Stomach (tissue), 4 donors: ENCODE results near the gene CD164.

Source experiments
- EP300 ChIP-seq: sonication (generic); formaldehyde crosslinking; IDR thresholded peaks from one replicate; pipeline ENCODE4 v1.6.1; 2017; ENCODE audit warnings: antibody characterized with exemption
- POLR2A ChIP-seq, 4 donors: fragments of 450-650 bp; IDR thresholded peaks; one replicate each; pipeline ENCODE4 v1.6.1; 2016; ENCODE audit warnings: antibody characterized with exemption in 4 of 4, control low read depth in 2 of 4, mild to moderate bottlenecking in 1 of 4, moderate library complexity in 1 of 4
- POLR2AphosphoS5 ChIP-seq, 3 donors: sonication (generic); formaldehyde crosslinking; IDR thresholded peaks; one replicate each; pipeline ENCODE4 v1.6.1; 2016; ENCODE audit warnings: antibody characterized with exemption in 3 of 3
- TF ChIP-seq, protein P1 (sequence below), 7 experiments: fragments of 450-650 bp in 4 of 7; fragments of 200-600 bp in 3 of 7; sonication (generic) in 3 of 7; IDR thresholded peaks; one replicate each; pipeline ENCODE4 v1.5.1; 2016 to 2019; ENCODE audit warnings: antibody characterized with exemption in 7 of 7, control low read depth in 2 of 7, mild to moderate bottlenecking in 1 of 7

DNA sequence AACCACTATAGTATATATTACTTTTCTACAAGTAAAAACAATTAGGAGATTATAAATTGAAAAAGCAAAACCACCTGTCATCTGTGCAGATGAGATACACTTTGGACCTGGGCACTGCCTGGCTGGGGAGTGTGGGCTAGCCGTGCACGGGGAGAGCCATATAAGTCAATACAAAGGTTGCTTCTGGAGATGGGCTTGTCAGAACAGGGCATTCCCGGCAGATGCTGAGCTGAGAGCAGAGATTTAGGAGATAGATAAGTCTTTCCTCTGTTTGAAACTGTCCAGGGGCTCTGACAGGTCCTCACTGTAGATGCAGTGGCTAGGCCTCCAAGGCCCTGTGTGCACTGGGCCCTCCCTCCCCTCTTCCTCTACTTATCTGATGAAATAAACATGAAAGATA, 34.5 kb downstream of the CD164 start:
- TF ChIP-seq, protein P1, sequence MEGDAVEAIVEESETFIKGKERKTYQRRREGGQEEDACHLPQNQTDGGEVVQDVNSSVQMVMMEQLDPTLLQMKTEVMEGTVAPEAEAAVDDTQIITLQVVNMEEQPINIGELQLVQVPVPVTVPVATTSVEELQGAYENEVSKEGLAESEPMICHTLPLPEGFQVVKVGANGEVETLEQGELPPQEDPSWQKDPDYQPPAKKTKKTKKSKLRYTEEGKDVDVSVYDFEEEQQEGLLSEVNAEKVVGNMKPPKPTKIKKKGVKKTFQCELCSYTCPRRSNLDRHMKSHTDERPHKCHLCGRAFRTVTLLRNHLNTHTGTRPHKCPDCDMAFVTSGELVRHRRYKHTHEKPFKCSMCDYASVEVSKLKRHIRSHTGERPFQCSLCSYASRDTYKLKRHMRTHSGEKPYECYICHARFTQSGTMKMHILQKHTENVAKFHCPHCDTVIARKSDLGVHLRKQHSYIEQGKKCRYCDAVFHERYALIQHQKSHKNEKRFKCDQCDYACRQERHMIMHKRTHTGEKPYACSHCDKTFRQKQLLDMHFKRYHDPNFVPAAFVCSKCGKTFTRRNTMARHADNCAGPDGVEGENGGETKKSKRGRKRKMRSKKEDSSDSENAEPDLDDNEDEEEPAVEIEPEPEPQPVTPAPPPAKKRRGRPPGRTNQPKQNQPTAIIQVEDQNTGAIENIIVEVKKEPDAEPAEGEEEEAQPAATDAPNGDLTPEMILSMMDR (IDR thresholded peaks at IDR 0.05): no peak
- no peak for TF ChIP-seq POLR2A (IDR thresholded peaks at IDR 0.05)
- TF ChIP-seq POLR2AphosphoS5 (IDR thresholded peaks at IDR 0.05): no peak
- no peak for TF ChIP-seq EP300
